ENCODE results near the gene MAPK8IP1. TPM values are rescaled to one million over a fixed set of nuclear protein-coding genes. Genes with fewer than 3 reads are reported as not detected.
A peak's percentile ranks its signal among the peaks of the same experiment; 100 is the strongest.

MAPK8IP1 gene
- total RNA-seq, 1 donor, result 6.5 TPM

GRCh38 chr11:45917286-45917622 lies 31.8 kb downstream of the MAPK8IP1 start:
- no peak for DNase-seq (ENCODE audit: low read depth)
- peak overlapping the region; percentile 74 for H3K4me3 ChIP-seq (ENCODE audit: low read depth, low read length)
- no peak for TF ChIP-seq CTCF (IDR thresholded peaks at IDR 0.05; ENCODE audit: insufficient read depth, low read depth, low read length)

DNA sequence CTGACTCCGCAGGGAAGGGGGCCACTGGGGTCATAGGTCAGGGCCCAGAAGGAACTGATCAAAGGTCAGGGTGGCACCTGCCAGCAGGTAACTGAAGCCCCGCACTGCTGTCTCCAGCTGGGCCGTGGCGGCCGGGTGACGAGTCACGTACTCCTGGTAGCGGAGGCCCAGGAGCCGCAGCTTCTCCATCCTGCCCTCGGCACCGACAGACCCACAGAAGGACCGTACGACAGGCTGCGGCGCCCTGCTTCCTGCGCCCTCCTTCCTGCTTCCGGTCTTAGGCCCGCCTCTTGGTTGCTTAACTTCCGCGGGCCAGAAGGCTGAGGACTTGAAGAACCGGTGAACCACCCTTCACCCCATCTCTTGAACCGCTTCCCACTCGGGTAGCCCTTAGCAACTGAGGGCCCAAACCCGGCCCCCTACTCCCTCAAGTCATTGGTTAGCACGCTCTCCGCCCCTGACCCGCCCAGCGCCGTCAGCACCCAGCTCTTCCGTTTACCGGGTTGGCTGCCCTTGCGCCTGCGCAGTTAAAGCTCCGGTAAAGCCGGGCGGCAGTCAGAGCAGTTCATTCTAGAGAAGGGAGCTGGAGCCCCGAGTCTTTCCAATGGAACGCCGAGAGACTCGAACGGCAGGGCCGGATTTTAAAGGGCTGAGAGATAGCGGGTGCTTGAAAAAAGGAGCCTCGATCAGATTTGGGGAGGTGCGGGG lies 32.3 kb downstream of the MAPK8IP1 start, which contains the start of gene PEX16:
Gene PEX16 (minus strand): TSS at position 255 of the 708 bp plus-strand sequence. CDS start 66 bp downstream, at position 189.
- DNase-seq (ENCODE audit: low read depth), result peak; percentile 100
- H3K4me3 ChIP-seq (ENCODE audit: low read depth, low read length), result peak within 1 kb of the TSS; percentile 74
- no peak for TF ChIP-seq CTCF (IDR thresholded peaks at IDR 0.05; ENCODE audit: insufficient read depth, low read depth, low read length)

GRCh38 chr11:45918331-45918941 lies 33.0 kb downstream of the MAPK8IP1 start:
- peak; percentile 62 for DNase-seq (ENCODE audit: low read depth)
- peak overlapping the region; percentile 74 for H3K4me3 ChIP-seq (ENCODE audit: low read depth, low read length)
- TF ChIP-seq CTCF (IDR thresholded peaks at IDR 0.05; ENCODE audit: insufficient read depth, low read depth, low read length), result no peak

- DNase-seq (ENCODE audit: low read depth), result no peak
- peak overlapping the region; percentile 74 for H3K4me3 ChIP-seq (ENCODE audit: low read depth, low read length)
- no peak for TF ChIP-seq CTCF (IDR thresholded peaks at IDR 0.05; ENCODE audit: insufficient read depth, low read depth, low read length)
These were observed 33.7 kb downstream of the MAPK8IP1 start for GRCh38 chr11:45918962-45919675.

DNA sequence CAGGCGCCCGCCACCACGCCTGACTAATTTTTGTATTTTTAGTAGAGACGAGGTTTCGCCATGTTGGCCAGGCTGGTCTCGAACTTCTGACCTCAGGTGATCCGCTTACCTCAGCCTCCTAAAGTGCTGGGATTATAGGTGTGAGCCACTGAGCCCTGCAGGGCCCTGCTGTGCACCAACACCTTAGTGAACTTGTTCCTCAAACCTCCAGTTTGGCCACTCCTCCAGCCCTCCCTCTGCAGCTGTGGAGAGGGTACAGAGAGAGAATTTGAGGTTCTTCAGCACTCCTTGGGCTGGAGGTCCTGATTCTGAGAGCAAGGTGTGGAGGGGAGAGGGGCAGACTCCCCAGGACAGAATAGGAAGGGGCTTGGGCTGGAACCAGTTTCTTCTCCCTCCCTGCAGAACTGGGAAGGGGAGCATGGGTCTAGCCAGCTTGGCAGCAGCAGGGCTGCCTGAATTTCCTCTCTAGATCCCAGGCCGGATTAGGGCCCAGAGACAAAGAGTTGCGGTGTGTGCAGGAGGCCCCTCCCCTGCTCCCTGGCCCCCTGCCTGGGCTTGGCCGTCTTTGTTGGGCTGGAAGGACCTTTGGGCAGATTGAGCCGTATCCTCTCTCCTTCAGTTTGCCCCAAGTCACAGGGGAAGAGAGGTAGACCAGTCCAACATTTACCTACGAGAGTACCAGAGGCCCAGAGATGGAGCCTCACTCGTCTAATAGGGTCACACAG lies 34.5 kb downstream of the MAPK8IP1 start:
- DNase-seq (ENCODE audit: low read depth), result no peak
- no peak overlapping the region for H3K4me3 ChIP-seq (ENCODE audit: low read depth, low read length)
- no peak for TF ChIP-seq CTCF (IDR thresholded peaks at IDR 0.05; ENCODE audit: insufficient read depth, low read depth, low read length)

Data from fibroblast of villous mesenchyme (primary cell).